Measurements from ENCODE around the gene SLC26A3.

SLC26A3 gene

GRCh38 chr7:107826451-107826850, 23.4 kb upstream of the SLC26A3 start:
- no peaks in the 10 kb centered on the region for H3K9me2 ChIP-seq (replicated peaks; ENCODE audit: insufficient read depth, low read length)
- no peaks in the 10 kb centered on the region for H3K9me3 ChIP-seq (replicated peaks; ENCODE audit: insufficient read depth, low read length)
- H3K4me2 ChIP-seq (ENCODE audit: low read depth, low read length): no peak overlapping the region
- no peak overlapping the region for H2AFZ ChIP-seq (ENCODE audit: low read length)
- H3K9ac ChIP-seq (ENCODE audit: low read length): no peak overlapping the region
- DNase-seq: no peak
- no peaks in the 10 kb centered on the region for H3F3A ChIP-seq (ENCODE audit: insufficient read depth, low read length)
- no peaks in the 10 kb centered on the region for H3K79me2 ChIP-seq (ENCODE audit: low read length)
- H3K36me3 ChIP-seq (replicated peaks; ENCODE audit: insufficient read depth, low read length): no peaks in the 10 kb centered on the region
- H4K20me1 ChIP-seq (ENCODE audit: insufficient read depth, low read length): no peaks in the 10 kb centered on the region
- H3K4me3 ChIP-seq (ENCODE audit: low read length): no peak overlapping the region
- H3K27me3 ChIP-seq (replicated peaks; ENCODE audit: insufficient read depth, low read length): no peaks in the 10 kb centered on the region
- TF ChIP-seq EZH2phosphoT487 (IDR thresholded peaks at IDR 0.05; ENCODE audit: low read length) (no peak), EZH2 (optimal IDR thresholded peaks at IDR 0.05; ENCODE audit: low read depth, low read length) (no peak)
- TF ChIP-seq, protein P1, sequence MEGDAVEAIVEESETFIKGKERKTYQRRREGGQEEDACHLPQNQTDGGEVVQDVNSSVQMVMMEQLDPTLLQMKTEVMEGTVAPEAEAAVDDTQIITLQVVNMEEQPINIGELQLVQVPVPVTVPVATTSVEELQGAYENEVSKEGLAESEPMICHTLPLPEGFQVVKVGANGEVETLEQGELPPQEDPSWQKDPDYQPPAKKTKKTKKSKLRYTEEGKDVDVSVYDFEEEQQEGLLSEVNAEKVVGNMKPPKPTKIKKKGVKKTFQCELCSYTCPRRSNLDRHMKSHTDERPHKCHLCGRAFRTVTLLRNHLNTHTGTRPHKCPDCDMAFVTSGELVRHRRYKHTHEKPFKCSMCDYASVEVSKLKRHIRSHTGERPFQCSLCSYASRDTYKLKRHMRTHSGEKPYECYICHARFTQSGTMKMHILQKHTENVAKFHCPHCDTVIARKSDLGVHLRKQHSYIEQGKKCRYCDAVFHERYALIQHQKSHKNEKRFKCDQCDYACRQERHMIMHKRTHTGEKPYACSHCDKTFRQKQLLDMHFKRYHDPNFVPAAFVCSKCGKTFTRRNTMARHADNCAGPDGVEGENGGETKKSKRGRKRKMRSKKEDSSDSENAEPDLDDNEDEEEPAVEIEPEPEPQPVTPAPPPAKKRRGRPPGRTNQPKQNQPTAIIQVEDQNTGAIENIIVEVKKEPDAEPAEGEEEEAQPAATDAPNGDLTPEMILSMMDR (IDR thresholded peaks at IDR 0.05; ENCODE audit: low read length): no peak
- H3K4me1 ChIP-seq (ENCODE audit: low read length): no peaks in the 10 kb centered on the region
- H3K27ac ChIP-seq (ENCODE audit: low read length): no peak overlapping the region

GRCh38 chr7:107824858-107825257, 21.8 kb upstream of the SLC26A3 start:
- no peak overlapping the region for H3K4me3 ChIP-seq (ENCODE audit: low read length)
- no peaks in the 10 kb centered on the region for H3K27me3 ChIP-seq (replicated peaks; ENCODE audit: insufficient read depth, low read length)
- no peaks in the 10 kb centered on the region for H3K4me1 ChIP-seq (ENCODE audit: low read length)
- H4K20me1 ChIP-seq (ENCODE audit: insufficient read depth, low read length): no peaks in the 10 kb centered on the region
- no peak overlapping the region for H3K9ac ChIP-seq (ENCODE audit: low read length)
- TF ChIP-seq, protein P1 (IDR thresholded peaks at IDR 0.05; ENCODE audit: low read length): no peak
- no peak for TF ChIP-seq EZH2phosphoT487 (IDR thresholded peaks at IDR 0.05; ENCODE audit: low read length)
- no peak for TF ChIP-seq EZH2 (optimal IDR thresholded peaks at IDR 0.05; ENCODE audit: low read depth, low read length)
- H2AFZ ChIP-seq (ENCODE audit: low read length): no peak overlapping the region
- no peak for DNase-seq
- no peaks in the 10 kb centered on the region for H3K9me2 ChIP-seq (replicated peaks; ENCODE audit: insufficient read depth, low read length)
- H3K4me2 ChIP-seq (ENCODE audit: low read depth, low read length): no peak overlapping the region
- no peaks in the 10 kb centered on the region for H3F3A ChIP-seq (ENCODE audit: insufficient read depth, low read length)
- no peaks in the 10 kb centered on the region for H3K9me3 ChIP-seq (replicated peaks; ENCODE audit: insufficient read depth, low read length)
- H3K27ac ChIP-seq (ENCODE audit: low read length): no peak overlapping the region
- no peaks in the 10 kb centered on the region for H3K36me3 ChIP-seq (replicated peaks; ENCODE audit: insufficient read depth, low read length)
- no peaks in the 10 kb centered on the region for H3K79me2 ChIP-seq (ENCODE audit: low read length)

- TF ChIP-seq EZH2 (optimal IDR thresholded peaks at IDR 0.05; ENCODE audit: low read depth, low read length) (no peak), EZH2phosphoT487 (IDR thresholded peaks at IDR 0.05; ENCODE audit: low read length) (no peak)
- TF ChIP-seq, protein P1 (IDR thresholded peaks at IDR 0.05; ENCODE audit: low read length): no peak
- H3K27me3 ChIP-seq (replicated peaks; ENCODE audit: insufficient read depth, low read length): no peaks in the 10 kb centered on the region
- no peak overlapping the region for H2AFZ ChIP-seq (ENCODE audit: low read length)
- H3K36me3 ChIP-seq (replicated peaks; ENCODE audit: insufficient read depth, low read length): no peaks in the 10 kb centered on the region
- no peak overlapping the region for H3K9ac ChIP-seq (ENCODE audit: low read length)
- H3K4me1 ChIP-seq (ENCODE audit: low read length): no peaks in the 10 kb centered on the region
- no peak for DNase-seq
- no peaks in the 10 kb centered on the region for H3K9me2 ChIP-seq (replicated peaks; ENCODE audit: insufficient read depth, low read length)
- no peak overlapping the region for H3K27ac ChIP-seq (ENCODE audit: low read length)
- H3K4me3 ChIP-seq (ENCODE audit: low read length): no peak overlapping the region
- no peaks in the 10 kb centered on the region for H3K9me3 ChIP-seq (replicated peaks; ENCODE audit: insufficient read depth, low read length)
- no peaks in the 10 kb centered on the region for H3K79me2 ChIP-seq (ENCODE audit: low read length)
- H3K4me2 ChIP-seq (ENCODE audit: low read depth, low read length): no peak overlapping the region
- no peaks in the 10 kb centered on the region for H4K20me1 ChIP-seq (ENCODE audit: insufficient read depth, low read length)
- H3F3A ChIP-seq (ENCODE audit: insufficient read depth, low read length): no peaks in the 10 kb centered on the region
These were observed 15.6 kb upstream of the SLC26A3 start for GRCh38 chr7:107818622-107819021.
